Measurements from ENCODE around the gene LIPC.

The LIPC gene

DNA sequence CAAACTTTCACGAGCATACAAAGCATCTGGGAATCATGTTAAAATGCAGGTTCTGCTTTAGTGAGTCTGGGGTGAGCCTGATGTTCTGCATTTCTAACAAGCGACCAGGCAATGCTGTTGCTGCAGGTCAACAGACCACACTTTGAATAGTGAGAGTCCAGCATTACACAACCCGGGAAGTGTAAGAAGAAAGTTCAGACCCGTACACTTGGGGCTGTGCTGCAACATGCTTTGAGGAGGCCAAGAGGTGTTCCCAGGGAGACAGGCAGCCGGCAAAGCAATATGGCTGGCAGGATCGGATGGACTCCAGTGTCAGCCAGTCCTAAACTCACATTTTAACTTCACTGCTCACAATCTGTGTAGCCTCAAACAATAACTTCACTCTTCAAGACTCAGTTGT lies 134.2 kb downstream of the LIPC start:
- DNase-seq (ENCODE audit: low read depth, low spot score) = no peak
- ChIA-PET POLR2A (no interaction called here), CTCF (no interaction called here)
- no peak overlapping the region for H3K4me3 ChIP-seq (ENCODE audit: low read depth, low read length)
- TF ChIP-seq, protein P1, sequence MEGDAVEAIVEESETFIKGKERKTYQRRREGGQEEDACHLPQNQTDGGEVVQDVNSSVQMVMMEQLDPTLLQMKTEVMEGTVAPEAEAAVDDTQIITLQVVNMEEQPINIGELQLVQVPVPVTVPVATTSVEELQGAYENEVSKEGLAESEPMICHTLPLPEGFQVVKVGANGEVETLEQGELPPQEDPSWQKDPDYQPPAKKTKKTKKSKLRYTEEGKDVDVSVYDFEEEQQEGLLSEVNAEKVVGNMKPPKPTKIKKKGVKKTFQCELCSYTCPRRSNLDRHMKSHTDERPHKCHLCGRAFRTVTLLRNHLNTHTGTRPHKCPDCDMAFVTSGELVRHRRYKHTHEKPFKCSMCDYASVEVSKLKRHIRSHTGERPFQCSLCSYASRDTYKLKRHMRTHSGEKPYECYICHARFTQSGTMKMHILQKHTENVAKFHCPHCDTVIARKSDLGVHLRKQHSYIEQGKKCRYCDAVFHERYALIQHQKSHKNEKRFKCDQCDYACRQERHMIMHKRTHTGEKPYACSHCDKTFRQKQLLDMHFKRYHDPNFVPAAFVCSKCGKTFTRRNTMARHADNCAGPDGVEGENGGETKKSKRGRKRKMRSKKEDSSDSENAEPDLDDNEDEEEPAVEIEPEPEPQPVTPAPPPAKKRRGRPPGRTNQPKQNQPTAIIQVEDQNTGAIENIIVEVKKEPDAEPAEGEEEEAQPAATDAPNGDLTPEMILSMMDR (IDR thresholded peaks at IDR 0.05; ENCODE audit: insufficient read depth, low read length, missing control alignments) = no peak

DNA sequence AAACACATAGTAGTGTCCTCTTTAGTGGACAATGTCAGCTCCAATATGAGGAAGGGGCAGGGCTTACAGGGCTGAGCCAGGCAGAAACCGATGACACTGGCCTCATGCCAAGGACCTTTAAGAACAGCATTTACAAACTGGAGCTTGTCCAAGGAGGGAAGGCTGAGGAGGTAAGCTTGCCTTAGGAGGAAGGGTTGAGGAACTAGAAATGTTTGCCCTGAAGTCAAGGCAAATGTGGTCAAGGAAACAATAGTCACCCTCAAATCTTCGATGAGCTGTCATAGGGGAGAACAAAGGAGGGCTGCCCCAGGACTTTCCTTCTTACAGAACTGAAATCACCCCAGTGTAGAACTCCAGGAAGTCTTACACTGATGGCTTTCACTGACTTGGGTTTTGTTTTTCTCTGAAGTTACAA lies 136.4 kb downstream of the LIPC start:
- no peak for DNase-seq (ENCODE audit: low read depth, low spot score)
- TF ChIP-seq, protein P1 (IDR thresholded peaks at IDR 0.05; ENCODE audit: insufficient read depth, low read length, missing control alignments) = no peak
- POLR2A ChIA-PET = no interaction called here
- CTCF ChIA-PET = interaction anchor here (1.6 kb wide), 1 partner anchor 12 kb away, joined by 4 read pairs; no protein-coding TSS in a partner anchor
- no peak overlapping the region for H3K4me3 ChIP-seq (ENCODE audit: low read depth, low read length)

DNA sequence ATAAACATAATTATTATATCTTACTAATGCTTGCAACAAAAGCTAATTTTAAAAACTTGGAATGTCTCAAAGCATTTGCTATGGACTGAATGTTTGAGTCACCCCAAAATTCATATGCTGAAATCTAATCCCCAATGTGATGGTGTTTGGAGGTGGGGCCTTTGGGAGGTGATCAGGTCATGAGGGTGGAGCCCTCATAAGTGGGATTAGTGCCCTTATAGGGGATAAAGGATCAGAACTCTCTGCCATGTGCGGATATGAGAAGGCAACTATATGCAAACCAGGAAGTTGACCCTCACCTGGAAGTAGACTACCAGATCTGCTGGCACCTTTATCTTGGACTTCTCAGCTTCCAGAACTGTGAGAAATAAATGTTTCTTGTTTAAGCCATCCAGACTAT lies 137.7 kb downstream of the LIPC start:
- TF ChIP-seq, protein P1 (IDR thresholded peaks at IDR 0.05; ENCODE audit: insufficient read depth, low read length, missing control alignments) = no peak
- H3K4me3 ChIP-seq (ENCODE audit: low read depth, low read length) = no peak overlapping the region
- CTCF ChIA-PET = no interaction called here
- DNase-seq (ENCODE audit: low read depth, low spot score) = no peak
- POLR2A ChIA-PET = no interaction called here

DNA sequence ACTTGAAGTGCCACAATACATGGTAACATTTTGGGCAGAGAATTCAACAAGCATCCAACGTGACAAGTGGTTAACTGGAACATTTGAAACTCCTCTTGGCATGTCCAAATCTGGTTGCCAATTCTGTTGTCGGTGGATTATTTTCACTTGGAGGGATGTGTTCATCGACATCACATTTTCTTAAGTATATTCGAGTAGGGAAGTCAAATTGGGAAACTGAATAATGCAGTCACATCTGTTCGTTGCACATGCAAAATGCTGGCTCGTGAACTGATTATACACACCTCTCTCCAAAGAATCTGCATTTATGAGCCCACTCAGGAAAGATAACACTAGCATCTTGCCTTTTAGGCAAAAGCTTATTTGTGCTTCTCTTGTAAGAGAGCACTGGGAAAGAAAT lies 139.7 kb downstream of the LIPC start:
- no peak overlapping the region for H3K4me3 ChIP-seq (ENCODE audit: low read depth, low read length)
- ChIA-PET CTCF (no interaction called here), POLR2A (no interaction called here)
- no peak for DNase-seq (ENCODE audit: low read depth, low spot score)
- TF ChIP-seq, protein P1 (IDR thresholded peaks at IDR 0.05; ENCODE audit: insufficient read depth, low read length, missing control alignments) = no peak

DNA sequence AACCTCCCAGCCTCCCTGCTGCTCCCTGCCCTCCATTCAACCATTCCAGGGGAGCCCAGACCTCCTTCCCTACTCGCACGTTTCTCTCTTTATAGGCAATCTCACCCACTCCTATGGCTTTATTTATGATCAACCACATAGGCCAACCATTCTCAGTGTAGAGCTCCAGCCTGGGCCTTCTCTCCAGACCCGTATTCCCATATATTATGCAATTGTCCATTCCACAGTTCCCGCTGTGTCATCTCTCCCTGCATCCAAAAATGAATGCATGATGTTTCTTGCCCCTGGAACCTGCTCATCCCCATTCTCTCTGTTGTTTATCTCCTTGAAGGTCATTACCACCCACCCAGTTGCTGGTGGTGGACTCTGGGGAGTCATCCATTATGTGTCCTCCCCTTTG lies 140.7 kb downstream of the LIPC start:
- TF ChIP-seq, protein P1 (IDR thresholded peaks at IDR 0.05; ENCODE audit: insufficient read depth, low read length, missing control alignments) = no peak
- no peak overlapping the region for H3K4me3 ChIP-seq (ENCODE audit: low read depth, low read length)
- DNase-seq (ENCODE audit: low read depth, low spot score) = no peak
- POLR2A ChIA-PET = no interaction called here
- CTCF ChIA-PET = no interaction called here

DNA sequence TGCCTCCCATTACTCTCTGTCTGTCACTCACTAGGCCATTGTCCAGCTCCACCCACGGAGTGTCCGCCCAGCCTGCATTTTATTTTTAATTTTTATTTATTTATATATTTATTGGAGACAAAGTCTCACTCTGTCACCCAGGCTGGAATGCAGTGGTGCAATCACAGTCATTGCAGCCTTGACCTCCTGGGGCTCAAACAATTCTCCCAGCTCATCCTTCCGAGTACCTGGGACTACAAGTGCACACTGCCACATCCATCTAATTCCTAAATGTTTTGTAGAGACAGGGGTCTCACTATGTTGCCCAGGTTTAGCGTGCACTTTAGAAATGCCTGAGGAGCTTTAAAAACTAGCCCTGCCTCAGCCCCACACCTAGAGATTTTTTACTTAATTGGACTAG lies 141.5 kb downstream of the LIPC start:
- no peak for DNase-seq (ENCODE audit: low read depth, low spot score)
- H3K4me3 ChIP-seq (ENCODE audit: low read depth, low read length) = no peak overlapping the region
- ChIA-PET CTCF (no interaction called here), POLR2A (no interaction called here)
- TF ChIP-seq, protein P1 (IDR thresholded peaks at IDR 0.05; ENCODE audit: insufficient read depth, low read length, missing control alignments) = no peak

Measured in AG04449 (cell line).